CD14-positive monocyte (primary cell): ENCODE measurements around the gene RALA. TPM values are rescaled to one million over a fixed set of nuclear protein-coding genes. Genes with fewer than 3 reads are reported as not detected.
"Not testable (repeated sequence)": the region's sequence is repeated elsewhere in the genome, so short reads cannot be mapped to it uniquely, and the experiment has no call there.

Source experiments
- DNase-seq, 3 donors: peaks; one replicate each; pipeline ENCODE4 v3.0.0-alpha.2; 2011 to 2022
- H2AFZ ChIP-seq: 2 replicates; pipeline ENCODE4 v1.6.0; 2012; ENCODE audit warnings: mild to moderate bottlenecking, low read depth, low read length, inconsistent platforms; ENCODE audit not compliant: insufficient read depth, poor library complexity, severe bottlenecking
- H3K27ac ChIP-seq, 2 donors: 1 replicate in 1 of 2; 2 replicates in 1 of 2; pipeline ENCODE4 v1.5.1; 2012 to 2013; ENCODE audit warnings: low read length in 2 of 2, control low read depth in 1 of 2, inconsistent platforms in 1 of 2, low read depth in 1 of 2, mild to moderate bottlenecking in 1 of 2
- H3K27me3 ChIP-seq, 2 donors: one replicate each; pipeline versions ENCODE4 v1.6.0 to v1.6.1; 2011 to 2013; ENCODE audit warnings: low read length in 2 of 2; ENCODE audit not compliant: control insufficient read depth in 2 of 2, insufficient read depth in 2 of 2
- H3K36me3 ChIP-seq, 2 donors: replicated peaks in 1 of 2; 1 replicate in 1 of 2; 2 replicates in 1 of 2; pipeline versions ENCODE4 v1.5.1 to v1.6.1; 2012 to 2013; ENCODE audit warnings: low read length in 2 of 2, control low read depth in 1 of 2, inconsistent platforms in 1 of 2, mild to moderate bottlenecking in 1 of 2; ENCODE audit not compliant: insufficient read depth in 2 of 2, control insufficient read depth in 1 of 2
- H3K4me1 ChIP-seq, 2 donors: 1 replicate in 1 of 2; 2 replicates in 1 of 2; pipeline versions ENCODE4 v1.5.1 to v1.6.1; 2012 to 2013; ENCODE audit warnings: low read length in 2 of 2, control low read depth in 1 of 2, inconsistent platforms in 1 of 2, mild to moderate bottlenecking in 1 of 2, moderate library complexity in 1 of 2; ENCODE audit not compliant: insufficient read depth in 2 of 2, control insufficient read depth in 1 of 2
- H3K4me2 ChIP-seq: replicated peaks from 2 replicates; pipeline ENCODE3; 2012; ENCODE audit warnings: low read length, moderate library complexity, mild to moderate bottlenecking; ENCODE audit not compliant: poor library complexity, severe bottlenecking; ENCODE audit errors: extremely low read depth
- H3K4me3 ChIP-seq, 3 experiments: fragments of 200-600 bp in 1 of 3; sonication (generic) in 1 of 3; replicated peaks in 1 of 3; 1 replicate in 2 of 3; 2 replicates in 1 of 3; pipeline ENCODE4 v1.5.1; 2011 to 2013; ENCODE audit warnings: low read length in 3 of 3, mild to moderate bottlenecking in 3 of 3, control low read depth in 2 of 3, low read depth in 2 of 3, inconsistent platforms in 1 of 3, moderate library complexity in 1 of 3
- H3K79me2 ChIP-seq: 2 replicates; pipeline ENCODE4 v1.6.0; 2012; ENCODE audit warnings: mild to moderate bottlenecking, control low read depth, inconsistent platforms, low read length, moderate library complexity; ENCODE audit not compliant: insufficient read depth
- H3K9ac ChIP-seq: 2 replicates; pipeline ENCODE4 v1.6.0; 2017; ENCODE audit warnings: low read length, mild to moderate bottlenecking; ENCODE audit not compliant: insufficient read depth, poor library complexity, severe bottlenecking
- H3K9me3 ChIP-seq, 2 donors: replicated peaks in 1 of 2; 1 replicate in 1 of 2; 2 replicates in 1 of 2; pipeline versions ENCODE4 v1.5.1 to v1.6.1; 2012 to 2013; ENCODE audit warnings: low read length in 2 of 2, control low read depth in 1 of 2; ENCODE audit not compliant: control insufficient read depth in 1 of 2, insufficient read depth in 1 of 2
- H4K20me1 ChIP-seq: 2 replicates; pipeline ENCODE4 v1.6.0; 2012; ENCODE audit warnings: mild to moderate bottlenecking, low read length, control low read depth, moderate library complexity; ENCODE audit not compliant: insufficient read depth
- H3K27ac Mint-ChIP-seq, 7 donors: one replicate each; pipeline ENCODE4 v1.8.0; 2020; ENCODE audit warnings: mild to moderate bottlenecking in 7 of 7, mixed read lengths in 7 of 7, moderate library complexity in 6 of 7, inconsistent platforms in 2 of 7
- H3K27me3 Mint-ChIP-seq, 3 donors: one replicate each; pipeline ENCODE4 v1.8.0; 2021 to 2022; ENCODE audit warnings: low read depth in 3 of 3, mild to moderate bottlenecking in 3 of 3, mixed read lengths in 3 of 3, moderate library complexity in 3 of 3, inconsistent platforms in 1 of 3
- H3K36me3 Mint-ChIP-seq, 2 donors: one replicate each; pipeline ENCODE4 v1.8.0; 2020; ENCODE audit warnings: mixed read lengths in 2 of 2, inconsistent platforms in 1 of 2, mild to moderate bottlenecking in 1 of 2
- H3K4me1 Mint-ChIP-seq: one replicate; pipeline ENCODE4 v1.8.0; 2020; ENCODE audit warnings: mild to moderate bottlenecking, mixed read lengths
- H3K4me3 Mint-ChIP-seq, 2 donors: one replicate each; pipeline ENCODE4 v1.8.0; 2020; ENCODE audit warnings: mild to moderate bottlenecking in 2 of 2, mixed read lengths in 2 of 2, moderate library complexity in 1 of 2
- H3K9me3 Mint-ChIP-seq, 7 donors: one replicate each; pipeline ENCODE4 v1.8.0; 2020 to 2022; ENCODE audit warnings: mixed read lengths in 7 of 7, mild to moderate bottlenecking in 6 of 7, moderate library complexity in 6 of 7, inconsistent platforms in 2 of 7
- WGBS: methylation state at CpG from one replicate; pipeline ENCODE4 v1.1.5; 2013; ENCODE audit warnings: missing lambda C conversion rate; ENCODE audit not compliant: insufficient coverage; 5-methylcytosine and 5-hydroxymethylcytosine counted together
- intact Hi-C, 2 donors: fragments of 100-400 bp; cut with micrococcal nuclease; formaldehyde crosslinking; loops; one replicate each; pipeline versions ENCODE4 v1.15.0 to v1.15.1; 2023
- polyA plus RNA-seq, 3 donors: library from polyadenylated mRNA; depleted of rRNA in 1 of 3; unstranded in 2 of 3; stranded (reverse) in 1 of 3; fragments of 300-500 nt in 2 of 3; fragments of >200 nt in 1 of 3; fragmentation: Illumina TruSeq in 2 of 3; gene quantifications; 1 replicate in 2 of 3; 2 replicates in 1 of 3; pipeline ENCODE4 v1.2.3, GENCODE V29; 2012 to 2021
- TF ChIP-seq, protein P1 (sequence below): fragments of 200-600 bp; IDR thresholded peaks from one replicate; pipeline ENCODE4 v1.8.0; 2022; ENCODE audit warnings: antibody characterized with exemption, mild to moderate bottlenecking

The RALA gene
- polyA plus RNA-seq, 3 donors: 5.9 to 32.0 (median 30.8) TPM

DNA sequence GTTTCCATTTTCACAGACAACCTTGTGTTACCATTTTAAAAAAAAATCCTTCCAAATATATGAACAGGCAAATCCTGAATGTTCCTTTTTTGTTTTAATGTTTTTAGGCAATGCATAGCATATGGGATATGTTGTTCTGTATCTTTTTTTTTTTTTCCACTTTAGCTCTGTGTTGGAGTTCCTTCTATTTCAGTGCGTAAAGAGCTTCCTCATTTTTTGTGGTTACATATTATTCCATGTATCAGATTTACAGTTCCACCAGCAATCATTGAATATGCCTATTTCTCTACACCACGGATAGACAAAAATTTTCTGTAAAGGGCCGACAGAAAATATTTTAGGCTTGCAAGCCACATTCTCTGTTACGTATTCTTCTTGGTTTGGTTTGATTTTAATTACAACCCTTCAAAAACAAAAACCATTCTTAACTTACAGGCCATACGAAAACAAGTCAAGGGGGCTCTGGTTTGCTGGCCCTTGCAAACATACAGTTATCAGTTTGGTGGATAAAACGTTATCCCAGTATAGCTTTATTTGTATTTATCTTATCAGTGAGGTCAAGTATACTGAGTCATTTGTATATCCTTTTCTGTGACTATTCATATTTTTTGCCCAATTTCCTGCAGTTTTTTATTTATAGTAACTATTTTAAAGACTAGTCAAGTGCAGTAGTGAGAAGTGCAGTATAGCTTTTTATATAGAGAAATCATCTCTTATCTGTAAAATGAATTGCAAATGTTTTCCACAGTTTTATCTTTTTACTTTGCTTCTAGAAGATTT is 55.7 kb downstream of the RALA start:
- peak overlapping the region; percentile 38 for H3K4me2 ChIP-seq
- H2AFZ ChIP-seq: no peak overlapping the region
- H3K9me3 ChIP-seq: peaks cover 0 to 3% of the 10 kb centered on the region in 2 donors
- H3K9me3 Mint-ChIP-seq: peaks cover 0 to 5% (median 0%) of the 10 kb centered on the region in 7 donors
- H3K4me1 Mint-ChIP-seq: peaks cover 26% of the 10 kb centered on the region
- peaks cover 0 to 1% (median 0%) of the 10 kb centered on the region in 3 donors for H3K27me3 Mint-ChIP-seq
- peaks cover 55% of the 10 kb centered on the region for H4K20me1 ChIP-seq
- peak overlapping the region in 3 of 7 donors; percentile 3 to 25 (median 9) for H3K27ac Mint-ChIP-seq
- H3K4me3 Mint-ChIP-seq: no peak overlapping the region
- peaks cover 62% of the 10 kb centered on the region for H3K79me2 ChIP-seq
- H3K27me3 ChIP-seq: no peaks in the 10 kb centered on the region
- peak in 2 of 3 donors; percentile 11 to 29 for DNase-seq
- no CpG with 5 or more reads among the region's 6 CpGs for WGBS
- intact Hi-C loops: no loop called here
- H3K36me3 ChIP-seq: no peaks in the 10 kb centered on the region
- H3K9ac ChIP-seq: no peak overlapping the region
- peaks cover 6 to 9% of the 10 kb centered on the region in 2 donors for H3K36me3 Mint-ChIP-seq
- H3K4me1 ChIP-seq: peaks cover 10 to 13% of the 10 kb centered on the region in 2 donors
- peak overlapping the region in 1 of 3 experiments; percentile 31 for H3K4me3 ChIP-seq
- peak overlapping the region in 1 of 2 donors; percentile 38 for H3K27ac ChIP-seq
- TF ChIP-seq, protein P1, sequence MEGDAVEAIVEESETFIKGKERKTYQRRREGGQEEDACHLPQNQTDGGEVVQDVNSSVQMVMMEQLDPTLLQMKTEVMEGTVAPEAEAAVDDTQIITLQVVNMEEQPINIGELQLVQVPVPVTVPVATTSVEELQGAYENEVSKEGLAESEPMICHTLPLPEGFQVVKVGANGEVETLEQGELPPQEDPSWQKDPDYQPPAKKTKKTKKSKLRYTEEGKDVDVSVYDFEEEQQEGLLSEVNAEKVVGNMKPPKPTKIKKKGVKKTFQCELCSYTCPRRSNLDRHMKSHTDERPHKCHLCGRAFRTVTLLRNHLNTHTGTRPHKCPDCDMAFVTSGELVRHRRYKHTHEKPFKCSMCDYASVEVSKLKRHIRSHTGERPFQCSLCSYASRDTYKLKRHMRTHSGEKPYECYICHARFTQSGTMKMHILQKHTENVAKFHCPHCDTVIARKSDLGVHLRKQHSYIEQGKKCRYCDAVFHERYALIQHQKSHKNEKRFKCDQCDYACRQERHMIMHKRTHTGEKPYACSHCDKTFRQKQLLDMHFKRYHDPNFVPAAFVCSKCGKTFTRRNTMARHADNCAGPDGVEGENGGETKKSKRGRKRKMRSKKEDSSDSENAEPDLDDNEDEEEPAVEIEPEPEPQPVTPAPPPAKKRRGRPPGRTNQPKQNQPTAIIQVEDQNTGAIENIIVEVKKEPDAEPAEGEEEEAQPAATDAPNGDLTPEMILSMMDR: no peak

DNA sequence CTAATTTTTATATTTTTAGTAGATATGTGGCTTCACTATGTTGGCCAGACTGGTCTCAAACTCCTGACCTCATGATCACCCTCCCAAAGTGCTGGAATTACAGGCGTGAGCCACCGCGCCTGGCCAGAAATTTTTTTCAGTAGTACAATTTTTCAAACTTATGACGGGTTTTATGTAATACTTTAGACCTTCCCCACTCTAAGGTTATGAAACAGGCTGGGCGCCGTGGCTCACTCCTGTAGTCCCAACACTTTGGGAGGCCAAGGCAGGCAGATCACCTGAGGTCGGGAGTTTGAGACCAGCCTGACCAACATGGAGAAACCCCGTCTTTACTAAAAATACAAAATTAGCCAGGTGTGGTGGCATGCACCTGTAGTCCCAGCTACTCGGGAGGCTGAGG is 56.5 kb downstream of the RALA start:
- Histone ChIP-seq H3K79me2 (peaks cover 64% of the 10 kb centered on the region), H4K20me1 (peaks cover 60% of the 10 kb centered on the region), H3K4me1 (peaks cover 10 to 13% of the 10 kb centered on the region in 2 donors)
- intact Hi-C loops, H3K36me3 Mint-ChIP-seq, H2AFZ ChIP-seq, H3K4me3 Mint-ChIP-seq, H3K9ac ChIP-seq, H3K4me3 ChIP-seq, H3K27me3 ChIP-seq, H3K4me2 ChIP-seq, H3K27me3 Mint-ChIP-seq, H3K27ac ChIP-seq, H3K36me3 ChIP-seq, H3K9me3 Mint-ChIP-seq, DNase-seq, H3K9me3 ChIP-seq: not testable (repeated sequence)
- Mint-ChIP-seq H3K27ac (peak overlapping the region in 2 of 7 donors; percentile 28 to 81), H3K4me1 (peaks cover 26% of the 10 kb centered on the region)
- 93% methylated on average over 3 of the region's 9 CpGs for WGBS
